H1 (cell line): ENCODE measurements around the gene CD300C. TPM values are rescaled to one million over a fixed set of nuclear protein-coding genes. Genes with fewer than 3 reads are reported as not detected.
"Not testable (repeated sequence)": the region's sequence is repeated elsewhere in the genome, so short reads cannot be mapped to it uniquely, and the experiment has no call there.

Source experiments
- CTCF ChIA-PET: fragments of 300-600 bp; sonication (Branson Sonifier 250); formaldehyde crosslinking; loops from one replicate; lab custom pipeline; 2021; ENCODE audit not compliant: partially characterized antibody; lab: Charles Lee
- POLR2A ChIA-PET: fragments of 300-600 bp; sonication (Branson Sonifier 250); formaldehyde crosslinking; loops from one replicate; lab custom pipeline; 2021; ENCODE audit warnings: inconsistent platforms; ENCODE audit not compliant: partially characterized antibody; lab: Charles Lee
- DNase-seq, 2 experiments: peaks; one replicate each; pipeline versions ENCODE4 v3.0.0 to v3.0.0-alpha.2; 2010 to 2022; ENCODE audit warnings: low spot score in 2 of 2, low read depth in 1 of 2, mixed read lengths in 1 of 2
- FAIRE-seq: peaks from 2 replicates; lab custom pipeline; 2011; peaks lifted over from hg19 to GRCh38; lab: Jason Lieb, UNC
- H2AFZ ChIP-seq: 2 replicates; pipeline ENCODE4 v1.8.1; 2012; ENCODE audit warnings: low read length, inconsistent platforms
- H2AK5ac ChIP-seq: 2 replicates; pipeline ENCODE4 v1.6.1; 2013; ENCODE audit warnings: low read depth, low read length
- H2BK120ac ChIP-seq: replicated peaks from 2 replicates; pipeline ENCODE3; 2013; ENCODE audit warnings: low read depth, low read length, inconsistent platforms
- H2BK12ac ChIP-seq: 2 replicates; pipeline ENCODE4 v1.6.1; 2013; ENCODE audit warnings: low read depth, low read length
- H2BK15ac ChIP-seq: 2 replicates; pipeline ENCODE4 v1.6.1; 2013; ENCODE audit warnings: low read length
- H2BK20ac ChIP-seq: 2 replicates; pipeline ENCODE4 v1.6.1; 2013; ENCODE audit warnings: low read length
- H2BK5ac ChIP-seq: 2 replicates; pipeline ENCODE4 v1.6.1; 2013; ENCODE audit warnings: low read depth, low read length
- H3K14ac ChIP-seq: 2 replicates; pipeline ENCODE4 v1.6.1; 2013; ENCODE audit warnings: inconsistent platforms; ENCODE audit not compliant: insufficient read length
- H3K18ac ChIP-seq: 2 replicates; pipeline ENCODE4 v1.6.1; 2013; ENCODE audit warnings: low read length; ENCODE audit errors: extremely low read depth
- H3K23ac ChIP-seq: 2 replicates; pipeline ENCODE4 v1.6.1; 2013; ENCODE audit warnings: inconsistent platforms; ENCODE audit not compliant: insufficient read length
- H3K23me2 ChIP-seq: 2 replicates; pipeline ENCODE4 v1.6.1; 2013; ENCODE audit warnings: low read depth, low read length
- H3K27ac ChIP-seq: 2 replicates; pipeline ENCODE4 v1.6.1; 2011; ENCODE audit warnings: low read depth, low read length, inconsistent platforms
- H3K27me3 ChIP-seq, 4 experiments: replicated peaks in 1 of 4; 1 replicate in 1 of 4; 2 replicates in 3 of 4; pipeline versions ENCODE4 v1.6.1 to v1.8.1; 2011 to 2013; ENCODE audit warnings: low read length in 3 of 4, mild to moderate bottlenecking in 3 of 4, inconsistent platforms in 2 of 4, mixed read lengths in 2 of 4, moderate library complexity in 1 of 4; ENCODE audit not compliant: control insufficient read depth in 3 of 4, insufficient read depth in 3 of 4; ENCODE audit errors: extremely low read depth in 1 of 4
- H3K36me3 ChIP-seq, 4 experiments: 2 replicates each; pipeline versions ENCODE4 v1.6.1 to v1.8.1; 2011 to 2013; ENCODE audit warnings: mild to moderate bottlenecking in 4 of 4, low read length in 3 of 4, moderate library complexity in 2 of 4, control low read depth in 1 of 4, inconsistent platforms in 1 of 4; ENCODE audit not compliant: insufficient read depth in 4 of 4, control insufficient read depth in 2 of 4
- H3K4ac ChIP-seq: replicated peaks from 2 replicates; pipeline ENCODE3; 2013; ENCODE audit warnings: low read length, low read depth, mixed read lengths, inconsistent platforms; ENCODE audit not compliant: insufficient read length
- H3K4me1 ChIP-seq, 4 experiments: replicated peaks in 1 of 4; 1 replicate in 1 of 4; 2 replicates in 3 of 4; pipeline versions ENCODE4 v1.6.1 to v1.8.1; 2011 to 2013; ENCODE audit warnings: low read length in 3 of 4, inconsistent platforms in 2 of 4, mixed read lengths in 1 of 4; ENCODE audit not compliant: insufficient read depth in 4 of 4, control insufficient read depth in 3 of 4
- H3K4me2 ChIP-seq, 2 experiments: 2 replicates each; pipeline versions ENCODE4 v1.6.1 to v1.8.1; 2011 to 2013; ENCODE audit warnings: low read depth in 2 of 2, low read length in 2 of 2, control low read depth in 1 of 2, inconsistent platforms in 1 of 2, mild to moderate bottlenecking in 1 of 2; ENCODE audit not compliant: insufficient read depth in 1 of 2
- H3K4me3 ChIP-seq, 4 experiments: fragments of 200-600, 300-600 bp in 1 of 4; sonication (generic), shearing (Covaris generic), sonication (Bioruptor Twin) in 1 of 4; 2 replicates each; pipeline versions ENCODE4 v1.5.1 to v1.8.1; 2011 to 2016; ENCODE audit warnings: low read length in 4 of 4, low read depth in 3 of 4, control low read depth in 2 of 4, inconsistent platforms in 2 of 4, mild to moderate bottlenecking in 2 of 4, mixed read lengths in 1 of 4, moderate library complexity in 1 of 4; ENCODE audit not compliant: insufficient read depth in 2 of 4; ENCODE audit errors: extremely low read depth in 1 of 4
- H3K56ac ChIP-seq: replicated peaks from 2 replicates; pipeline ENCODE3; 2013; ENCODE audit warnings: low read depth, mild to moderate bottlenecking, mixed read lengths, low read length, inconsistent platforms; ENCODE audit not compliant: insufficient read length
- H3K79me1 ChIP-seq: 2 replicates; pipeline ENCODE4 v1.6.1; 2013; ENCODE audit warnings: low read depth, low read length, control low read depth
- H3K79me2 ChIP-seq, 2 experiments: 2 replicates each; pipeline versions ENCODE4 v1.6.1 to v1.8.1; 2012 to 2013; ENCODE audit warnings: low read length in 2 of 2, mild to moderate bottlenecking in 2 of 2, inconsistent platforms in 1 of 2; ENCODE audit not compliant: insufficient read depth in 2 of 2, control insufficient read depth in 1 of 2
- H3K9ac ChIP-seq, 4 experiments: replicated peaks in 1 of 4; 1 replicate in 1 of 4; 2 replicates in 3 of 4; pipeline versions ENCODE4 v1.6.1 to v1.8.1; 2011 to 2013; ENCODE audit warnings: low read depth in 3 of 4, low read length in 3 of 4, control low read depth in 2 of 4, mild to moderate bottlenecking in 2 of 4, moderate library complexity in 2 of 4, inconsistent platforms in 1 of 4; ENCODE audit errors: extremely low read depth in 1 of 4
- H3K9me3 ChIP-seq, 2 experiments: 2 replicates each; pipeline versions ENCODE4 v1.6.1 to v1.8.1; 2012 to 2013; ENCODE audit warnings: mild to moderate bottlenecking in 2 of 2, moderate library complexity in 2 of 2, control low read depth in 1 of 2, inconsistent platforms in 1 of 2, low read depth in 1 of 2, low read length in 1 of 2, mixed read lengths in 1 of 2; ENCODE audit not compliant: insufficient read depth in 2 of 2
- H4K20me1 ChIP-seq, 2 experiments: replicated peaks in 1 of 2; 2 replicates each; pipeline versions ENCODE3 to v1.8.1; 2011 to 2013; ENCODE audit warnings: inconsistent platforms in 2 of 2, low read length in 2 of 2, mild to moderate bottlenecking in 1 of 2; ENCODE audit not compliant: insufficient read depth in 2 of 2, control insufficient read depth in 1 of 2
- H4K5ac ChIP-seq: 2 replicates; pipeline ENCODE4 v1.6.1; 2013; ENCODE audit warnings: low read length, low read depth, mixed read lengths, inconsistent platforms; ENCODE audit not compliant: insufficient read length
- H4K8ac ChIP-seq: 2 replicates; pipeline ENCODE4 v1.8.0; 2013; ENCODE audit warnings: mild to moderate bottlenecking, moderate library complexity, low read length, inconsistent platforms; ENCODE audit not compliant: insufficient read depth; ENCODE audit errors: extremely low read depth
- H4K91ac ChIP-seq: replicated peaks from 2 replicates; pipeline ENCODE3; 2013; ENCODE audit warnings: low read length, mixed read lengths, inconsistent platforms; ENCODE audit not compliant: insufficient read length
- WGBS, 2 experiments: shearing (Covaris generic) in 1 of 2; methylation state at CpG; one replicate each; pipeline versions ENCODE4 v1.1.6 to v1.1.7; 2013 to 2015; ENCODE audit warnings: low lambda C conversion rate in 2 of 2, mixed read lengths in 2 of 2, inconsistent platforms in 1 of 2, low coverage in 1 of 2, missing lambda C conversion rate in 1 of 2; ENCODE audit not compliant: insufficient replicate concordance in 2 of 2, insufficient coverage in 1 of 2, insufficient read length in 1 of 2; ENCODE audit errors: extremely low coverage in 1 of 2, missing lambda C conversion rate in 1 of 2; 5-methylcytosine and 5-hydroxymethylcytosine counted together
- polyA plus RNA-seq, 7 experiments: library from polyadenylated mRNA; depleted of rRNA in 3 of 7; stranded (reverse) in 5 of 7; unstranded in 2 of 7; fragments of >200 nt in 5 of 7; fragments of 200-250 nt in 2 of 7; gene quantifications; 1 replicate in 5 of 7; 2 replicates in 1 of 7; 4 replicates in 1 of 7; pipeline versions ENCODE4 v1.2.1 to v1.2.3, GENCODE V29; 2011 to 2013; ENCODE audit warnings: missing spikeins in 2 of 7, mixed read lengths in 2 of 7
- total RNA-seq: library from RNA; stranded (reverse); fragmentation: NEBNext Ultra II Directional; extraction: Animal tissue kit (Norgen Biotek cat#: 25700); gene quantifications from 2 replicates; pipeline ENCODE4 v1.2.1, GENCODE V29; 2021

Gene CD300C
- total and polyA plus RNA-seq, 2 of the 8 experiments (the other 6 are each of a cell fraction or from before 2014, with no cell fraction given), result not detected

DNA sequence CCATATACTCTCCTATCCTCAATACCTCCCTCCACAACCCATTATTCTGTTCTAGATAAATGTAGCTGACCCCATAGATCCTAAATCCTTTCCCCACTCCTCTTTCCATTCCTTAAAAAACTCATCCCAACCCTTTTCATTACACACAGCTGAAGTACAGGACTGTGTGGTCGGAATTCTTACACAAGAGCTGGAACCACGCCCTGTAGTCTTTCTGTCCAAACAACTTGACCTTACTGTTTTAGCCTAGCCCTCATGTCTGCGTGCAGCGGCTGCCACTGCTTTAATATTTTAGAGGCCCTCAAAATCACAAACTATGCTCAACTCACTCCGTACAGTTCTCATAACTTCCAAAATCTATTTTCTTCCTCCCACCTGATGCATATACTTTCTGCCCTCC lies 42.0 kb downstream of the CD300C start:
- H2BK120ac ChIP-seq, H3K27me3 ChIP-seq, H3K14ac ChIP-seq, H2BK20ac ChIP-seq, DNase-seq, H3K27ac ChIP-seq, H2BK15ac ChIP-seq, H3K4me3 ChIP-seq, H4K91ac ChIP-seq, H3K4me2 ChIP-seq, H2BK12ac ChIP-seq, H2BK5ac ChIP-seq, H4K20me1 ChIP-seq, H3K56ac ChIP-seq, H3K9ac ChIP-seq, H3K23me2 ChIP-seq, H2AFZ ChIP-seq, H4K8ac ChIP-seq, POLR2A ChIA-PET, H4K5ac ChIP-seq, H3K4me1 ChIP-seq, H3K79me2 ChIP-seq, H3K23ac ChIP-seq, H3K4ac ChIP-seq, FAIRE-seq, H2AK5ac ChIP-seq, H3K36me3 ChIP-seq, H3K79me1 ChIP-seq, H3K9me3 ChIP-seq, H3K18ac ChIP-seq: not testable (repeated sequence)
- CTCF ChIA-PET, result interaction anchor here (0.6 kb wide), 2 partner anchors 28 to 1076 kb away, joined by 3 read pairs; no protein-coding TSS in a partner anchor
- WGBS, 2 experiments, result 95% methylated on average over 5 of the region's 5 CpGs; no CpG with 5 or more reads in 1 of the 2 experiments
